Stimulated activated CD8-positive, alpha-beta memory T cell treated with anti-CD3 and anti-CD28 coated beads, Interleukin-7, amount 100 ng/mL, for 24 hours (primary cell): Measurements from ENCODE around the gene CPSF4L.

Experiments used
- DNase-seq: peaks from one replicate; pipeline ENCODE4 v3.0.0-alpha.2; 2020; ENCODE audit warnings: low read depth

The CPSF4L gene

DNA sequence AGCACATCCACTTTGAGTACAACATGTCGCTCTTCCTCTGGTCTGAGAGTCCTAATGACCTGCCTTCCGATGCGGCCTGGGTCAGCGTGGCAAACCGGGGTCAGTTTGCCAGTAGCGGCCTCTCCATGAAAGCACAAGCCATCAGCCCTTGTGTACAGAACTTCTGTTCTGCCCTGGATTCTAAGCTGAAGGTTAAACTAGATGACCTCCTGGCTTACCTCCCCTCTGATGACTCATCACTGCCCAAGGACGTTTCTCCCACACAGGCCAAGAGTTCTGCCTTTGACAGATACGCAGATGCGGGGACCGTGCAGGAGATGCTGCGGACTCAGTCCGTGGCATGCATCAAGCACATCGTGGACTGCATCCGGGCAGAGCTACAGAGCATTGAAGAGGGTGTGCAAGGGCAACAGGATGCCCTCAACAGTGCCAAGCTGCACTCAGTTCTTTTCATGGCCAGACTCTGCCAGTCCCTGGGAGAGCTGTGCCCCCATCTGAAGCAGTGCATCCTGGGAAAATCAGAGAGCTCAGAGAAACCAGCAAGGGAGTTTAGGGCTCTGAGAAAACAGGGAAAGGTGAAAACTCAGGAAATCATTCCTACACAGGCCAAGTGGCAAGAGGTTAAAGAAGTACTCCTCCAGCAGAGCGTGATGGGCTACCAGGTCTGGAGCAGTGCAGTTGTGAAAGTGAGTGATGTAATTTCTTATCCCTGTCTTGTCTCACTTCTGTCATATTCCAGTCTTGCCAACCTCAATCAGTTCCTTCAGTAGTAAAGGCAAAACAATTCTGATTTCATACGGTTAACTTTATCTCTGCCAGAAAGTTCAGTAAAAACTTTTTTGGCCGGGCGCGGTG lies 60.2 kb downstream of the CPSF4L start:
- DNase-seq: no peak

DNA sequence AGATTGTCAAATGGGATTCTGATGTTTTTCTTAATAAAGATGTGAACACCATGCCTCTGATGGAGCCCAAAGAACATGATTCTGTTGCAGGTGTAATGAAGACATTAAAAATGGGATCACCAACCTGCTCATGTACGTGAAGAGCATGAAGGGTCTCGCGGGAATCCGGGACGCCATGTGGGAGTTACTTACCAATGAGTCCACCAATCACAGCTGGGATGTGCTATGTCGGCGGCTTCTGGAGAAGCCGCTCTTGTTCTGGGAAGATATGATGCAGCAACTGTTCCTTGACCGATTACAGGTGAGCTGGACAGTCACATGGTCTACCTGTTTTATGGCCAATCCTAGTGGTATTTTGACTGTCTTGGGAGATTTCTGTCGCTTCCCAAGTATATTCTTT lies 61.2 kb downstream of the CPSF4L start:
- no peak for DNase-seq

DNA sequence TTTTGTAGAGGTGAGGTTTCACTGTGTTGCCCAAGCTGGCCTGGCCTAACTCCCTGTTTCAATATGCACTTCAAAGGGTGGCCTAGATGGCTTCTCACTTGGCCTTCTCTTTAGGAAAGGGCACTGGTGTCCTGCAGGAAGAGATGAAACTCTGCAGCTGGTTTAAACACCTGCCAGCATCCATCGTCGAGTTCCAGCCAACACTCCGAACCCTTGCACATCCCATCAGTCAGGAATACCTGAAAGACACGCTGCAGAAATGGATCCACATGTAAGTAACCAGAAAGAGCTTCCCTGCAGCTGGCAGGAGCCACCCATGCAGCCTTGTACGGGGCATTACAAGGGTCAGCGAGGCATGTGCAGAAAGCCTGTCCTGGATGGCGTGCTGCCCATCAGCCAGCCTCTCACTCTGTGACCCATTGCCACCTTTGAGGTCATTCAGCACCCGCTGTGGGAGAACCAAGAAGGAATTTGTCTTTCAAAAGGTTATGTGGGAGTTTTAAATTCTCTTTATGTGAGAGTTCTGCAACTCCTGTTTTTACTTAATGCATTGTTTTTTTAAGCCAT lies 61.8 kb downstream of the CPSF4L start:
- DNase-seq: no peak

DNA sequence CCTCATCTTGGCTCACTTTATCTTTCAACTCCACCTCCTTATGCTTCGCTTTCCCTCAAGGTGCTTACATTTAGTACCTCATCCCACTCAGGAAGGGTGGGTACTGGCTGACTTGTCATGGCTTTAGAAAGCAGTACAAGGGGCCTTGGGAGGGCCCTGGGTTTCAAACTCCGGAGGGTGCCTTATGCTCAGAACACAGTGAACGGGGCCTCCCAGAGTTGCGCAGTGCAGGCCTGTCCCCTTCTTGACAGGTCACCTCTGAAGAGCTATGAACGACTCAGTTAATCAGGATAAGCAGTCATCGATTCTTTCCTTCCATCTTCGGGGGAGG lies 62.8 kb downstream of the CPSF4L start:
- DNase-seq: no peak
